Osteocyte (in vitro differentiated cells): ENCODE results near the gene ZIC1. TPM values are rescaled to one million over a fixed set of nuclear protein-coding genes. Genes with fewer than 3 reads are reported as not detected.

Source experiments
- DNase-seq: peaks from one replicate; pipeline ENCODE4 v3.0.0; 2021; ENCODE audit warnings: mixed read lengths; ENCODE audit not compliant: unreplicated experiment; ENCODE audit errors: extremely low spot score
- H3K27ac Mint-ChIP-seq: one replicate; pipeline ENCODE4 v1.8.0; 2021; ENCODE audit warnings: mild to moderate bottlenecking, mixed read lengths; ENCODE audit not compliant: unreplicated experiment
- H3K27me3 Mint-ChIP-seq: one replicate; pipeline ENCODE4 v1.8.0; 2021; ENCODE audit warnings: mixed read lengths; ENCODE audit not compliant: unreplicated experiment
- H3K36me3 Mint-ChIP-seq: one replicate; pipeline ENCODE4 v1.8.0; 2021; ENCODE audit warnings: mixed read lengths; ENCODE audit not compliant: unreplicated experiment
- H3K4me1 Mint-ChIP-seq: one replicate; pipeline ENCODE4 v1.8.0; 2021; ENCODE audit warnings: mixed read lengths; ENCODE audit not compliant: unreplicated experiment
- H3K4me3 Mint-ChIP-seq: one replicate; pipeline ENCODE4 v1.8.0; 2021; ENCODE audit warnings: mild to moderate bottlenecking, moderate library complexity, mixed read lengths; ENCODE audit not compliant: unreplicated experiment
- H3K9me3 Mint-ChIP-seq: one replicate; pipeline ENCODE4 v1.8.0; 2021; ENCODE audit warnings: mixed read lengths; ENCODE audit not compliant: unreplicated experiment
- CTCF ChIP-seq: fragments of 200-600 bp; sonication (generic); IDR thresholded peaks from 2 replicates; pipeline ENCODE4 v1.5.0; 2021; ENCODE audit warnings: antibody characterized with exemption, mild to moderate bottlenecking, moderate library complexity
- total RNA-seq: library from RNA; stranded (reverse); gene quantifications from 2 replicates; pipeline ENCODE4 v1.2.1, GENCODE V29; 2021

ZIC1 gene
- total RNA-seq, 1 donor from 2014 or later = 89.9 TPM

- Mint-ChIP-seq H3K4me1 (peaks cover 6% of the 10 kb centered on the region), H3K4me3 (no peak overlapping the region), H3K36me3 (no peaks in the 10 kb centered on the region), H3K9me3 (no peaks in the 10 kb centered on the region), H3K27me3 (no peaks in the 10 kb centered on the region), H3K27ac (no peak overlapping the region)
- no peak for DNase-seq
- TF ChIP-seq CTCF = no peak
Observed at GRCh38 chr3:147427746-147428145, 18.6 kb downstream of the ZIC1 start.

- H3K27me3 Mint-ChIP-seq = no peaks in the 10 kb centered on the region
- DNase-seq = no peak
- no peak overlapping the region for H3K27ac Mint-ChIP-seq
- no peaks in the 10 kb centered on the region for H3K9me3 Mint-ChIP-seq
- no peak for TF ChIP-seq CTCF
- no peaks in the 10 kb centered on the region for H3K36me3 Mint-ChIP-seq
- no peak overlapping the region for H3K4me3 Mint-ChIP-seq
- peaks cover 3% of the 10 kb centered on the region for H3K4me1 Mint-ChIP-seq
Observed at GRCh38 chr3:147428326-147428725, 19.2 kb downstream of the ZIC1 start.

- H3K27me3 Mint-ChIP-seq = no peaks in the 10 kb centered on the region
- H3K27ac Mint-ChIP-seq = no peak overlapping the region
- peaks cover 2% of the 10 kb centered on the region for H3K4me1 Mint-ChIP-seq
- DNase-seq = no peak
- no peak overlapping the region for H3K4me3 Mint-ChIP-seq
- no peaks in the 10 kb centered on the region for H3K36me3 Mint-ChIP-seq
- no peak for TF ChIP-seq CTCF
- H3K9me3 Mint-ChIP-seq = no peaks in the 10 kb centered on the region
Observed at GRCh38 chr3:147428754-147429153, 19.6 kb downstream of the ZIC1 start.

- Mint-ChIP-seq H3K27me3 (no peaks in the 10 kb centered on the region), H3K27ac (no peak overlapping the region), H3K4me3 (no peak overlapping the region), H3K4me1 (peaks cover 2% of the 10 kb centered on the region), H3K9me3 (no peaks in the 10 kb centered on the region), H3K36me3 (no peaks in the 10 kb centered on the region)
- no peak for DNase-seq
- no peak for TF ChIP-seq CTCF
Observed at GRCh38 chr3:147431751-147432150, 22.6 kb downstream of the ZIC1 start.

GRCh38 chr3:147447224-147447623 is 38.1 kb downstream of the ZIC1 start:
- Mint-ChIP-seq H3K27ac (no peak overlapping the region), H3K9me3 (peaks cover 4% of the 10 kb centered on the region), H3K27me3 (no peaks in the 10 kb centered on the region), H3K4me3 (no peak overlapping the region), H3K36me3 (no peaks in the 10 kb centered on the region), H3K4me1 (no peaks in the 10 kb centered on the region)
- no peak for TF ChIP-seq CTCF
- DNase-seq = no peak
